ENCODE data around the gene AATF.

The AATF gene

DNA sequence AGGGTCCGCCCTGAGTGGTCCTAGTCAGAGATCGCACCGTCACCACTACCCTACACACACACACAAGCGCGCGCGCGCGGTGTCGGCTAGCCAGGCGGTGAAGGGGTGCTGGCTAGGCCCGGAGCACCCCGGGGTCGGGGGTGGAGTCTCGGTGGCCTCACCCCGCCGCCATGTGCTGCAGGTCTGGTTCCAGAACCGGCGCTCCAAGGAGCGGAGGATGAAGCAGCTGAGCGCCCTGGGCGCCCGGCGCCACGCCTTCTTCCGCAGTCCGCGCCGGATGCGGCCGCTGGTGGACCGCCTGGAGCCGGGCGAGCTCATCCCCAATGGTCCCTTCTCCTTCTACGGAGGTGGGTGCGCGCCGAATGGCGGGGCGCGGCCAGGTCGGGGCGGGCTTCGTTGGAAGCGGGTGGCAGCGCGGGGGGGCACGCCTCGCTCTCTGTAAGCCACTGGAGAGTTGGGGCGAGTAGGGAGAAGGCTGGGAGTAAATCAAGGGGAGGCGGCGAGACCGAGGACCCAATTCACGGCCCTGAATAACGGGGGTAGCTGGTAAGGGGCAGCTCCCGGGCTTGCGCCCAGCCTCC lies 6.6 kb upstream of the AATF start:
- Histone ChIP-seq H3K4me3 (replicated peaks; ENCODE audit: insufficient read depth, low read length) (no peak overlapping the region), H3K27ac (replicated peaks) (no peak overlapping the region), H3K27me3 (ENCODE audit: insufficient read depth, poor library complexity, severe bottlenecking) (peaks cover 94% of the 10 kb centered on the region)
- TF ChIP-seq, protein P1, sequence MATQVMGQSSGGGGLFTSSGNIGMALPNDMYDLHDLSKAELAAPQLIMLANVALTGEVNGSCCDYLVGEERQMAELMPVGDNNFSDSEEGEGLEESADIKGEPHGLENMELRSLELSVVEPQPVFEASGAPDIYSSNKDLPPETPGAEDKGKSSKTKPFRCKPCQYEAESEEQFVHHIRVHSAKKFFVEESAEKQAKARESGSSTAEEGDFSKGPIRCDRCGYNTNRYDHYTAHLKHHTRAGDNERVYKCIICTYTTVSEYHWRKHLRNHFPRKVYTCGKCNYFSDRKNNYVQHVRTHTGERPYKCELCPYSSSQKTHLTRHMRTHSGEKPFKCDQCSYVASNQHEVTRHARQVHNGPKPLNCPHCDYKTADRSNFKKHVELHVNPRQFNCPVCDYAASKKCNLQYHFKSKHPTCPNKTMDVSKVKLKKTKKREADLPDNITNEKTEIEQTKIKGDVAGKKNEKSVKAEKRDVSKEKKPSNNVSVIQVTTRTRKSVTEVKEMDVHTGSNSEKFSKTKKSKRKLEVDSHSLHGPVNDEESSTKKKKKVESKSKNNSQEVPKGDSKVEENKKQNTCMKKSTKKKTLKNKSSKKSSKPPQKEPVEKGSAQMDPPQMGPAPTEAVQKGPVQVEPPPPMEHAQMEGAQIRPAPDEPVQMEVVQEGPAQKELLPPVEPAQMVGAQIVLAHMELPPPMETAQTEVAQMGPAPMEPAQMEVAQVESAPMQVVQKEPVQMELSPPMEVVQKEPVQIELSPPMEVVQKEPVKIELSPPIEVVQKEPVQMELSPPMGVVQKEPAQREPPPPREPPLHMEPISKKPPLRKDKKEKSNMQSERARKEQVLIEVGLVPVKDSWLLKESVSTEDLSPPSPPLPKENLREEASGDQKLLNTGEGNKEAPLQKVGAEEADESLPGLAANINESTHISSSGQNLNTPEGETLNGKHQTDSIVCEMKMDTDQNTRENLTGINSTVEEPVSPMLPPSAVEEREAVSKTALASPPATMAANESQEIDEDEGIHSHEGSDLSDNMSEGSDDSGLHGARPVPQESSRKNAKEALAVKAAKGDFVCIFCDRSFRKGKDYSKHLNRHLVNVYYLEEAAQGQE (IDR thresholded peaks at IDR 0.05; ENCODE audit: insufficient replicate concordance, low read depth): no peak
- TF ChIP-seq SPI1 (IDR thresholded peaks at IDR 0.05; ENCODE audit: borderline replicate concordance, low read depth) (no peak), GABPA (IDR thresholded peaks at IDR 0.05; ENCODE audit: low read depth) (no peak), POLR2AphosphoS5 (IDR thresholded peaks at IDR 0.05; ENCODE audit: low read depth) (no peak)
- TF ChIP-seq, protein P2, sequence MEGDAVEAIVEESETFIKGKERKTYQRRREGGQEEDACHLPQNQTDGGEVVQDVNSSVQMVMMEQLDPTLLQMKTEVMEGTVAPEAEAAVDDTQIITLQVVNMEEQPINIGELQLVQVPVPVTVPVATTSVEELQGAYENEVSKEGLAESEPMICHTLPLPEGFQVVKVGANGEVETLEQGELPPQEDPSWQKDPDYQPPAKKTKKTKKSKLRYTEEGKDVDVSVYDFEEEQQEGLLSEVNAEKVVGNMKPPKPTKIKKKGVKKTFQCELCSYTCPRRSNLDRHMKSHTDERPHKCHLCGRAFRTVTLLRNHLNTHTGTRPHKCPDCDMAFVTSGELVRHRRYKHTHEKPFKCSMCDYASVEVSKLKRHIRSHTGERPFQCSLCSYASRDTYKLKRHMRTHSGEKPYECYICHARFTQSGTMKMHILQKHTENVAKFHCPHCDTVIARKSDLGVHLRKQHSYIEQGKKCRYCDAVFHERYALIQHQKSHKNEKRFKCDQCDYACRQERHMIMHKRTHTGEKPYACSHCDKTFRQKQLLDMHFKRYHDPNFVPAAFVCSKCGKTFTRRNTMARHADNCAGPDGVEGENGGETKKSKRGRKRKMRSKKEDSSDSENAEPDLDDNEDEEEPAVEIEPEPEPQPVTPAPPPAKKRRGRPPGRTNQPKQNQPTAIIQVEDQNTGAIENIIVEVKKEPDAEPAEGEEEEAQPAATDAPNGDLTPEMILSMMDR (IDR thresholded peaks at IDR 0.05; ENCODE audit: insufficient read depth, low read length): no peak
- no peak for DNase-seq (ENCODE audit: low read depth in 1 of 2, low spot score in 1 of 2)

DNA sequence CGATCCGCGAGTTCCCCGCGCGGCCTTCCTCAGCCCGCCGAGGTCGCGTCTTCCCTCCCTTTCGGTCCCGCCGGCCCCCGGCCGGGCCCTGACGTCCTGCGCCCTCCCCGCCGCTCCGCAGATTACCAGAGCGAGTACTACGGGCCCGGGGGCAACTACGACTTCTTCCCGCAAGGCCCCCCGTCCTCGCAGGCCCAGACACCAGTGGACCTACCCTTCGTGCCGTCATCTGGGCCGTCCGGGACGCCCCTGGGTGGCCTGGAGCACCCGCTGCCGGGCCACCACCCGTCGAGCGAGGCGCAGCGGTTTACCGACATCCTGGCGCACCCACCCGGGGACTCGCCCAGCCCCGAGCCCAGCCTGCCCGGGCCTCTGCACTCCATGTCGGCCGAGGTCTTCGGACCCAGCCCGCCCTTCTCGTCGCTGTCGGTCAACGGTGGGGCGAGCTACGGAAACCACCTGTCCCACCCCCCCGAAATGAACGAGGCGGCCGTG lies 6.1 kb upstream of the AATF start:
- H3K27me3 ChIP-seq (ENCODE audit: insufficient read depth, poor library complexity, severe bottlenecking): peaks cover 91% of the 10 kb centered on the region
- H3K4me3 ChIP-seq (replicated peaks; ENCODE audit: insufficient read depth, low read length): no peak overlapping the region

DNA sequence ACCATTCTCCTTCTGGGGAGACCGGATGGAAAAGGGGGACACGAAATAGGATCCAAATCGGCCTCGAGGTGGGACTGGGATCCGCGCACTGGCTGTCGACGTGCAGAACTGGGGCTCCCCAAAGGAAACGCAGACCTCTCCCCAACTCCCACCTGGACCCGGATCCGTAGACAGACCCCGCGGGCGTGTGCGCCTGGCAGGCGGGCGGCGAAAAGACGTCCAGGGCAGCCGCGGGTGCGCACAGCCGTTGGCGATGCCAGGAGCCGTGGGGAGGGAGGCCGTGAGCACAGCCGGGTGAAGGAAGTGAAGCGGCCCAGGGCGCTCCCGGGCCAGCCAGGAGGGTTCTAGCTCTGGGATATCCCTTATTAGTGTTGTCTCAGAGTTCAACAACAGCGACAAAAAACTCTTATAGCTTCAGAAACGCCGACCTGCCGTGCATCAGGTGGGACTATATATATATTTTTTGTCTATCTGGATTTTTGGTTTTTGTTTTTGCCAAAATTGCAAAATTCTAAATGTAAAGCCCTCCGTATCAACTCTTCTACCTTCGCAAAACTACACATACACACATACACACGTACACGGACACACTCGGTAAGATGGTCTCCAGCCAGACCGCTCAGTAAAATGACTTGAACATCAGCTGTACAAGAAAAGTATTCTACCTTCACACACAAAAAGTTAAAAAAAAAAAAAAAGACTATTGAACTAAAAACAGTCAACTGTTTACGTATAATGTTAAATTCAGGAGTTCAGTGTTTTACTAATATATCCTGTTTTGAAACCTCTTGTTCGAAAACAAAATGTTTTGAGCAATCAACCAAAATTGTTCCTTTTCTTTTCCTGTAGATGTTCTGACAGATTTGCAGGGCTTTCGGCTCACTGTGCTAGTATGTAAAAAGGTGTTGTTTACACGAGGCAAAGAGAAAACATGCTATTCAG lies 5.2 kb upstream of the AATF start:
- Histone ChIP-seq H3K4me3 (replicated peaks; ENCODE audit: insufficient read depth, low read length) (no peak overlapping the region), H3K27me3 (ENCODE audit: insufficient read depth, poor library complexity, severe bottlenecking) (peaks cover 82% of the 10 kb centered on the region), H3K27ac (replicated peaks) (no peak overlapping the region)
- TF ChIP-seq, protein P2 (IDR thresholded peaks at IDR 0.05; ENCODE audit: insufficient read depth, low read length): no peak
- no peak for TF ChIP-seq SPI1 (IDR thresholded peaks at IDR 0.05; ENCODE audit: borderline replicate concordance, low read depth)
- TF ChIP-seq, protein P1 (IDR thresholded peaks at IDR 0.05; ENCODE audit: insufficient replicate concordance, low read depth): no peak
- TF ChIP-seq GABPA (IDR thresholded peaks at IDR 0.05; ENCODE audit: low read depth): no peak
- TF ChIP-seq POLR2AphosphoS5 (IDR thresholded peaks at IDR 0.05; ENCODE audit: low read depth): no peak
- DNase-seq (ENCODE audit: low read depth in 1 of 2, low spot score in 1 of 2): no peak

More for the DNA sequence above, 6.1 kb upstream of the AATF start:
- H3K27ac ChIP-seq (replicated peaks): no peak overlapping the region
- no peak for DNase-seq (ENCODE audit: low read depth in 1 of 2, low spot score in 1 of 2)
- TF ChIP-seq, protein P1 (IDR thresholded peaks at IDR 0.05; ENCODE audit: insufficient replicate concordance, low read depth): no peak
- TF ChIP-seq, protein P2 (IDR thresholded peaks at IDR 0.05; ENCODE audit: insufficient read depth, low read length): no peak
- no peak for TF ChIP-seq POLR2AphosphoS5 (IDR thresholded peaks at IDR 0.05; ENCODE audit: low read depth)
- no peak for TF ChIP-seq GABPA (IDR thresholded peaks at IDR 0.05; ENCODE audit: low read depth)
- no peak for TF ChIP-seq SPI1 (IDR thresholded peaks at IDR 0.05; ENCODE audit: borderline replicate concordance, low read depth)

All from HL-60 (cell line).